Bronchial epithelial cell (primary cell): ENCODE measurements around the gene MARK1. TPM values are rescaled to one million over a fixed set of nuclear protein-coding genes. Genes with fewer than 3 reads are reported as not detected.
A peak's percentile ranks its signal among the peaks of the same experiment; 100 is the strongest.

Experiments used
- DNase-seq: peaks from one replicate; pipeline ENCODE4 v3.0.0-alpha.2; 2010; ENCODE audit warnings: low read depth
- FAIRE-seq: peaks from 2 replicates; lab custom pipeline; 2011; peaks lifted over from hg19 to GRCh38; lab: Jason Lieb, UNC
- H3K27me3 ChIP-seq: 2 replicates; pipeline ENCODE4 v1.5.1; 2011; ENCODE audit warnings: low read length; ENCODE audit not compliant: control insufficient read depth, insufficient read depth
- H3K36me3 ChIP-seq: 2 replicates; pipeline ENCODE4 v1.5.1; 2011; ENCODE audit warnings: low read length; ENCODE audit not compliant: control insufficient read depth, insufficient read depth
- H3K4me3 ChIP-seq: 2 replicates; pipeline ENCODE4 v1.5.1; 2011; ENCODE audit warnings: mild to moderate bottlenecking, low read depth, low read length, control low read depth
- total RNA-seq: library from RNA; depleted of rRNA; stranded (reverse); fragments of >200 nt; gene quantifications from 2 replicates; pipeline ENCODE4 v1.2.1, GENCODE V29; 2014
- TF ChIP-seq, protein P1 (sequence below): IDR thresholded peaks from 2 replicates; pipeline ENCODE4 v1.5.1; 2011; ENCODE audit warnings: mild to moderate bottlenecking, moderate library complexity, low read length, control low read depth, inconsistent platforms; ENCODE audit not compliant: insufficient read depth, severe bottlenecking

MARK1 gene
- total RNA-seq, 1 donor from 2014 or later: 3.9 TPM

DNA sequence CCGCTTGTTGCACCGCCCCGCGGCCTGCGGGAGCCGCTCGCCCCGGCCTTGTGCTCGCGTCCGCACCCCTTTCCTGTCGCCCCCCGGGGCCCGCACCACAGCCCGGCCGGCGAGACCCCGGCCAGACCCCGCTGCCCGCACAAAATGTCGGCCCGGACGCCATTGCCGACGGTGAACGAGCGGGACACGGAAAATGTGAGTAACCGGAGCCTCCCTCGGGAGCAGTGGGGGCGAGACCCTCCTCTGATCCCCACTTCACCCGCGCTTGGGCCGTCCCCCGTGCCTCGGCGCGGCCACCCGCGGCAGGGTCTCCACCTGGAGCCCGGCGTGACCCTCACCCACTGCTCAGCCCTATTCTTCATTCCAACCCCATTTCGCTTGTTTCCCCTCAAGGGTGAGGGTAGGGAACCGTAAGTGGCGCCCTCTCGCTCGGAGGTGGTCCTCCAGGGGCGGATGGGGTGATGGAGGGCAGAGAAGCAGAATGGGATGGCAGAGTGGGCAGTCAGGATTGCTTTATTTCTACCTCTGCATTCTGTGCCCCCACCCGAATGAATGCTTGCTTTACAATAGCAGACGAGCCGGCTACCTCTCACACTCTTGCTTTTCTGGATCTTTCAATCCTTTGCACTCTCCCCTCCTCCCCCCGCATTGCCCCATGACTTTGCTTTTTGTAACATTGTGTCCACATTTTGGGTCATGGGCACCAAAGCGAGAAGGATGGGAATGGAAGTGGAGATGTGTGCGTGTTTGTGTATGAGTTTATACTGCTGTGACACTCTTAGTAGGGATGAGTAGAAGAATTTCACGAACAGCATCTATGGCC is 954 bp downstream of the MARK1 start:
- Histone ChIP-seq H3K36me3 (no peaks in the 10 kb centered on the region), H3K27me3 (no peaks in the 10 kb centered on the region), H3K4me3 (peak overlapping the region; percentile 90)
- DNase-seq: peak; percentile 21
- no peak for FAIRE-seq
- TF ChIP-seq, protein P1, sequence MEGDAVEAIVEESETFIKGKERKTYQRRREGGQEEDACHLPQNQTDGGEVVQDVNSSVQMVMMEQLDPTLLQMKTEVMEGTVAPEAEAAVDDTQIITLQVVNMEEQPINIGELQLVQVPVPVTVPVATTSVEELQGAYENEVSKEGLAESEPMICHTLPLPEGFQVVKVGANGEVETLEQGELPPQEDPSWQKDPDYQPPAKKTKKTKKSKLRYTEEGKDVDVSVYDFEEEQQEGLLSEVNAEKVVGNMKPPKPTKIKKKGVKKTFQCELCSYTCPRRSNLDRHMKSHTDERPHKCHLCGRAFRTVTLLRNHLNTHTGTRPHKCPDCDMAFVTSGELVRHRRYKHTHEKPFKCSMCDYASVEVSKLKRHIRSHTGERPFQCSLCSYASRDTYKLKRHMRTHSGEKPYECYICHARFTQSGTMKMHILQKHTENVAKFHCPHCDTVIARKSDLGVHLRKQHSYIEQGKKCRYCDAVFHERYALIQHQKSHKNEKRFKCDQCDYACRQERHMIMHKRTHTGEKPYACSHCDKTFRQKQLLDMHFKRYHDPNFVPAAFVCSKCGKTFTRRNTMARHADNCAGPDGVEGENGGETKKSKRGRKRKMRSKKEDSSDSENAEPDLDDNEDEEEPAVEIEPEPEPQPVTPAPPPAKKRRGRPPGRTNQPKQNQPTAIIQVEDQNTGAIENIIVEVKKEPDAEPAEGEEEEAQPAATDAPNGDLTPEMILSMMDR: no peak

DNA sequence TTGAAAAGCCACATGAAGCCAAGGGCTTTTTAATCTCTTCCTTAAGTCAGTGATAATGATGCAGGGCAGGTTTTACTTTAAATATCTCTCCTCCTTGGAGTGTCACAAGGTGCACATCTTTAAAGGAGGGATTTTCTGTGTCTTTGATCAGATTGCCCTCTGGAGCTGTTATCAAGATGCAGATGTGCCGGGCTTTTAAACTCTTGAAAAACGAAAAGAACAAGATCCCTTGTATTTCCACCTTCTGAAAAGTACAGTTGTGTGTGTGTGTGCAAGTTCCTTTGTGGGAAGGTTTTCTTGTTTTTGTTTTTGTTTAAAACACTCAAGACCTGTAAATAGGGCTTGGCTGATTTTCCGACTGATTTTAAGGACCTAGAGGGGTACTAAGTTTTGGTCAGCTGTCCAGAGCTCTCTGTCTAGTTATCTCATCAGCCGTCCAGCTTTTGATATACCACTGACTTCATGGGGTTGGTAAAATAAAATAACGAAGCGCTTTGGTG is 1.6 kb downstream of the MARK1 start:
- FAIRE-seq (no peak), DNase-seq (no peak)
- TF ChIP-seq, protein P1: no peak

DNA sequence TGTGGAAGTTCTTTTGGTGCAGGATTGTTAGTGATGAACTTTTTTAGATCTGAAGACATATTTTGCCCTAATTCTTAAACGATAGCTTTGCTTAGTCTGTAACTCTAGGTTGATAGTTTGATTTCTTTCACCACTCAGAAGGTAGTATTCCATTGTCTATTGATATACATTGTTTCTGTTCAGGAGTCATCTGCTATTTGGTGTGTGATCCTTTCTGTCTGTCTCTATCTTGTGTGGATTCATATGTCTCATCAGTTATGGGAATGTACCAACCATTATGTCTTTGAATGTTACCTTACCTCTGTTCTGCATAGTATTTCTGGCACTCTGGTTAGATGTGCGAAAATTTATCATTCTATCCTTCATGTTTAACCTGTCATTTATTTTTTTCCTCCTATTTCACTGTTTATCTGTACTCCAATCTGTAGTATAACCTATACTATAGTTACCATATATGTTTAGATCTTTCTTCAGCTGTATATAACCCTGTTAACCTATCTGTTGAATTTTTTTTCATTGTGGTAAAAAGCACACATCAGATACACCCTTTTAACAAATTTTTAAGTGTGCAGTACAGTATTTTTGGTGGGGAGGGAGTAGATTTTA is 5.7 kb downstream of the MARK1 start:
- no peaks in the 10 kb centered on the region for H3K36me3 ChIP-seq
- no peak overlapping the region for H3K4me3 ChIP-seq
- TF ChIP-seq, protein P1: no peak
- FAIRE-seq: no peak
- no peak for DNase-seq
- no peaks in the 10 kb centered on the region for H3K27me3 ChIP-seq

More for the DNA sequence above, 1.6 kb downstream of the MARK1 start:
- Histone ChIP-seq H3K27me3 (no peaks in the 10 kb centered on the region), H3K36me3 (no peaks in the 10 kb centered on the region), H3K4me3 (peak overlapping the region; percentile 90)

DNA sequence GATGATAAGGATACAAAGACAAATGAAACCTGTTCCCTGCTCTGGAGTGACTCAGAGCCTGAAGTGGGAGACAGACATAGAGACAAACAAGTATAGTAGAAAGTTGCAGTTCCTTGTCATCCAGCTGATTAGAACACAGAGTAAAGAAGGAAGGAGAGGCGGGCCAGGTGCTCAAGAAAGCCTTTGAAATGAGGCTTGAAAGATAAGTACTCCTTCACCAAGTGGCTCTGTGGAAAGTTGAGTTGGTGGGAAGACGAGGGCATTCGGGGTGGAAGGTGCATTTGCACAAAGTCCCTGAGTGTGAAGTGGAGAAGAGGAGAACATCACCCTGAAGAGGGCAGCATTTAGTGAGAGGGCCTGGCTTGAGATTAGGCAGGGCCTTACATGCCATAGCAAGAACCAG is 17.0 kb downstream of the MARK1 start:
- Histone ChIP-seq H3K36me3 (no peaks in the 10 kb centered on the region), H3K27me3 (no peaks in the 10 kb centered on the region), H3K4me3 (no peak overlapping the region)
- no peak for FAIRE-seq
- DNase-seq: peak; percentile 65
- TF ChIP-seq, protein P1: peak; percentile 59

DNA sequence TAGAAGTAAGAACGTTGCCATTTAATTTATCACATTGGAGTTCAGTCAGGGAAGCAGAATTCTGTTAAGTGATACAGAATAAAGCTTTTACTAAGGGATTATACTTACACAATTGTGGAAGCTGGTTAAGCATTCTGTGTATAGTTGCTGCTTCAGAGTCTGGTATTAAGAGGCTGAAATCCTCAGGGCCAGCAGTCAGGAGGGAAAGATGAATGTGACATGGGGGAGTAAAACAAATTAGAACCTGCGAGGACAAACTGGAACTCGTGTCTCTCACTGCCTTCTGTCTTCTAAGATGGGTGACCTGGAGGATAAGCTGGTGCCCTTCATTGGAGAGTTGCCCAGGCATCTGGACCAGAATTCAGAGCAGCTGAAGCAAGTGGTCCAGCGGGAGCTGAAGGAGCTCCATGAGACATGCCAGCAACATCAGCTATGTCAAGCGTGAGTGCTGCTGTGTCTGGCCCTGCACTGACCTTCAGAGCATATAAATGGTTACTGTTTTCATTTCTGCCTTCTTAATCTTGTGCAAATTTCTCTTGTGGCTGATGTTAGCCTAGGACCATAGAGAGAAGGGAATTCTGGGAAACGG is 23.0 kb downstream of the MARK1 start:
- Histone ChIP-seq H3K4me3 (no peak overlapping the region), H3K27me3 (no peaks in the 10 kb centered on the region), H3K36me3 (peaks cover 2% of the 10 kb centered on the region)
- TF ChIP-seq, protein P1: no peak
- DNase-seq (no peak), FAIRE-seq (no peak)
